Endodermal cell (in vitro differentiated cells): ENCODE results near the gene ADAMTS16. TPM values are rescaled to one million over a fixed set of nuclear protein-coding genes. Genes with fewer than 3 reads are reported as not detected.

Source experiments
- DNase-seq: peaks from one replicate; pipeline ENCODE4 v3.0.0-alpha.2; 2017
- H3K27ac ChIP-seq: 2 replicates; pipeline ENCODE4 v1.5.1; 2013; ENCODE audit warnings: mild to moderate bottlenecking, low read depth, low read length, moderate library complexity
- H3K27me3 ChIP-seq: 2 replicates; pipeline ENCODE4 v1.6.1; 2013; ENCODE audit warnings: mild to moderate bottlenecking, low read length, moderate library complexity; ENCODE audit not compliant: insufficient read depth, control insufficient read depth, poor library complexity, severe bottlenecking
- H3K36me3 ChIP-seq: 2 replicates; pipeline ENCODE4 v1.7.0; 2013; ENCODE audit warnings: mild to moderate bottlenecking, low read length, moderate library complexity; ENCODE audit not compliant: control insufficient read depth, insufficient read depth
- H3K4me1 ChIP-seq: one replicate; pipeline ENCODE4 v1.7.0; 2013; ENCODE audit warnings: low read length; ENCODE audit not compliant: control insufficient read depth, insufficient read depth
- H3K4me3 ChIP-seq: 2 replicates; pipeline ENCODE4 v1.5.1; 2013; ENCODE audit warnings: mild to moderate bottlenecking, low read length, moderate library complexity
- H3K9ac ChIP-seq: 2 replicates; pipeline ENCODE4 v1.6.1; 2013; ENCODE audit warnings: mild to moderate bottlenecking, low read length, moderate library complexity; ENCODE audit not compliant: poor library complexity, severe bottlenecking; ENCODE audit errors: extremely low read depth
- H3K9me3 ChIP-seq: 2 replicates; pipeline ENCODE4 v1.6.1; 2013; ENCODE audit warnings: mild to moderate bottlenecking, low read length, moderate library complexity; ENCODE audit not compliant: control insufficient read depth
- H3K27ac Mint-ChIP-seq: 2 replicates; pipeline ENCODE4 v1.8.0; 2020; ENCODE audit warnings: mixed read lengths
- H3K27me3 Mint-ChIP-seq: 2 replicates; pipeline ENCODE4 v1.8.0; 2021; ENCODE audit warnings: mild to moderate bottlenecking, mixed read lengths; ENCODE audit not compliant: insufficient read depth
- H3K36me3 Mint-ChIP-seq: 2 replicates; pipeline ENCODE4 v1.8.0; 2020; ENCODE audit warnings: low read depth, mixed read lengths
- H3K4me1 Mint-ChIP-seq: 2 replicates; pipeline ENCODE4 v1.8.0; 2020; ENCODE audit warnings: mixed read lengths
- H3K4me3 Mint-ChIP-seq: 2 replicates; pipeline ENCODE4 v1.8.0; 2020; ENCODE audit warnings: mild to moderate bottlenecking, moderate library complexity, mixed read lengths
- H3K9me3 Mint-ChIP-seq: 2 replicates; pipeline ENCODE4 v1.8.0; 2020; ENCODE audit warnings: mild to moderate bottlenecking, mixed read lengths
- CTCF ChIP-seq: fragments of 200-600 bp; sonication (generic); conservative IDR thresholded peaks from 2 replicates; pipeline ENCODE4 v1.5.0; 2021; ENCODE audit warnings: antibody characterized with exemption, mild to moderate bottlenecking
- WGBS, 2 experiments: methylation state at CpG; one replicate each; pipeline versions ENCODE4 v1.1.5 to v1.1.7; 2013; ENCODE audit warnings: missing lambda C conversion rate in 2 of 2, mixed read lengths in 1 of 2; ENCODE audit not compliant: insufficient coverage in 1 of 2, insufficient read length in 1 of 2; 5-methylcytosine and 5-hydroxymethylcytosine counted together
- total RNA-seq, 2 donors: library from RNA; stranded (reverse); fragmentation: NEBNext Ultra II Directional in 1 of 2; extraction: Animal tissue kit (Norgen Biotek cat#: 25700) in 1 of 2; gene quantifications; 2 replicates in 1 of 2; 3 replicates in 1 of 2; pipeline ENCODE4 v1.2.1, GENCODE V29; 2021

ADAMTS16 gene
- total RNA-seq, 2 donors from 2014 or later = 0.77 to 7.4 TPM

- no peak for DNase-seq
- no peak overlapping the region for H3K4me3 ChIP-seq
- H3K36me3 Mint-ChIP-seq = peaks cover 24% of the 10 kb centered on the region
Measured at GRCh38 chr5:5264727-5265126, 124.6 kb downstream of the ADAMTS16 start.

GRCh38 chr5:5266297-5266696 lies 126.2 kb downstream of the ADAMTS16 start:
- Mint-ChIP-seq H3K9me3 (no peaks in the 10 kb centered on the region), H3K27ac (no peak overlapping the region), H3K4me3 (no peak overlapping the region), H3K27me3 (no peaks in the 10 kb centered on the region), H3K36me3 (peaks cover 24% of the 10 kb centered on the region), H3K4me1 (peaks cover 24% of the 10 kb centered on the region)
- DNase-seq = no peak
- no peak for TF ChIP-seq CTCF
- no peak overlapping the region for H3K4me3 ChIP-seq
- H3K27ac ChIP-seq = no peak overlapping the region
- no peak overlapping the region for H3K9ac ChIP-seq
- H3K36me3 ChIP-seq = no peaks in the 10 kb centered on the region
- no peaks in the 10 kb centered on the region for H3K4me1 ChIP-seq
- peaks cover 12% of the 10 kb centered on the region for H3K9me3 ChIP-seq
- no peaks in the 10 kb centered on the region for H3K27me3 ChIP-seq
- WGBS, 2 experiments = 85 to 90% methylated on average over 4 to 6 of the region's 6 CpGs

More at GRCh38 chr5:5264727-5265126, 124.6 kb downstream of the ADAMTS16 start:
- peak overlapping the region; percentile 6 for H3K9ac ChIP-seq
- no peak for TF ChIP-seq CTCF
- no peaks in the 10 kb centered on the region for H3K36me3 ChIP-seq
- 96 to 100% methylated on average over 2 to 3 of the region's 3 CpGs for WGBS, 2 experiments
- Mint-ChIP-seq H3K4me1 (peaks cover 23% of the 10 kb centered on the region), H3K27me3 (no peaks in the 10 kb centered on the region), H3K4me3 (no peak overlapping the region), H3K27ac (peak overlapping the region; percentile 65), H3K9me3 (no peaks in the 10 kb centered on the region)
- H3K9me3 ChIP-seq = peaks cover 12% of the 10 kb centered on the region
- no peaks in the 10 kb centered on the region for H3K27me3 ChIP-seq
- H3K4me1 ChIP-seq = no peaks in the 10 kb centered on the region
- no peak overlapping the region for H3K27ac ChIP-seq

GRCh38 chr5:5270161-5270560 lies 130.0 kb downstream of the ADAMTS16 start:
- Mint-ChIP-seq H3K27ac (no peak overlapping the region), H3K9me3 (no peaks in the 10 kb centered on the region), H3K36me3 (peaks cover 20% of the 10 kb centered on the region), H3K4me1 (peaks cover 18% of the 10 kb centered on the region), H3K4me3 (no peak overlapping the region), H3K27me3 (no peaks in the 10 kb centered on the region)
- H3K27ac ChIP-seq = peak overlapping the region; percentile 60
- H3K9ac ChIP-seq = no peak overlapping the region
- TF ChIP-seq CTCF = no peak
- no peaks in the 10 kb centered on the region for H3K27me3 ChIP-seq
- no peak overlapping the region for H3K4me3 ChIP-seq
- 93 to 96% methylated on average over 5 to 9 of the region's 9 CpGs for WGBS, 2 experiments
- peaks cover 8% of the 10 kb centered on the region for H3K9me3 ChIP-seq
- H3K4me1 ChIP-seq = peaks cover 4% of the 10 kb centered on the region
- DNase-seq = no peak
- H3K36me3 ChIP-seq = no peaks in the 10 kb centered on the region
